SIG-M5 (cell line): ENCODE data around the gene ZMPSTE24.

ENCODE experiments used
- DNase-seq: peaks from one replicate; lab custom pipeline; 2025; lab: John Stamatoyannopoulos, UW

Gene ZMPSTE24

DNA sequence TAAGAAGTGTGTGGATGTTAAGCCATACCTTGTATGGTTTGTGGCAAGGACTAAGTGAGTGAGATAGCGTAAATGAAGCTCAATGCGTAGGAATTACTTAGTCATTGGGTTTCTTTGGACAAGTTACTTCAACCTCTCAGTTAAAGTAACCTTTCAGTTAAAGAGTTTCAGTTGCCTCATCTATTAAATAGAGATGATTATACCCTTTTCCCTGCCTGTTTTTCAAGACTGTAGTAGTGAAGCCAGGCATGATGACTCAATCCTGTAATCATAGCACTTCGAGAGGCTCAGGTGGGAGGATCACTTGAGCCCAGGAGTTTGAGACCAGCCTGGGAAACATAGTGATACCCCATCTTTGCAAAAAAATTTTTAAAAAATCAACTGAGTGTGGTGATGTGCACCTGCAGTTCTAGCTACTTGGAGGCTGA is 6.3 kb downstream of the ZMPSTE24 start:
- no peak for DNase-seq

DNA sequence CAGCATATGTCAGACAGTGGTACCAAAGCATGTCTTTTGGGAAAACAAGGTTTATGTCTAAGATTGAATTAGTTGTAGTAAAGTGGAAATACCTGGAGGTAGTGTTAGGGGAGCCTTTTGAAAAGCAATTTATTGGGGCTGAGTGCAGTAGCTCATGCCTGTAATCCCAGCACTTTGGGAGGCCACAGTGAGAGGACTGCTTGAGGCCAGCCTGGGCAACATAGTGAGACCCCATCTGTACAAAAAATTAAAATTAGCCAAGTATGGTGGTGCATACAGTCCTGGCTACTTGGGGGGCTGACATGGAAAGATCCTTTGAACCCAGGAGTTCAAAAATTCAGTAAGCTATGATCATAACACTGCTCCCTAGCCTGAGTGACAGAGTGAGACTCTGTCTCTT is 7.3 kb downstream of the ZMPSTE24 start:
- DNase-seq = no peak

DNA sequence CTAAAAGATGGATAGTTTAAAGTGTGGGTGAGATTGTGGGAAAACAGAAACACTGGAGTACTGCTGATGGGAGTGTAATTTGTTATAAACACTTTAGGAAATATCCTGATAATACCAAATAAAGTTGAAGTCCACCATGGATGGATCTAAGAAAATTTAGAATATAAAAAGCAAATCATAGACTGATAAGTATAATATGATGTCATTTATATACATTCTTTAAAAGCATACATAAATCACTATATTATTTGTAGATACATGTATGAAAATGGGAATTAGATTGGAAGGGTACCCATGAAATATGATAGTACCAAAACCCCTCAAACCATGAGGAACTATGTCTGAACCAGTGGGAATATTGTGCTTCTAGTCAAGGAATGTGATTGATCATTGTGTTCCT is 7.9 kb downstream of the ZMPSTE24 start:
- no peak for DNase-seq

DNA sequence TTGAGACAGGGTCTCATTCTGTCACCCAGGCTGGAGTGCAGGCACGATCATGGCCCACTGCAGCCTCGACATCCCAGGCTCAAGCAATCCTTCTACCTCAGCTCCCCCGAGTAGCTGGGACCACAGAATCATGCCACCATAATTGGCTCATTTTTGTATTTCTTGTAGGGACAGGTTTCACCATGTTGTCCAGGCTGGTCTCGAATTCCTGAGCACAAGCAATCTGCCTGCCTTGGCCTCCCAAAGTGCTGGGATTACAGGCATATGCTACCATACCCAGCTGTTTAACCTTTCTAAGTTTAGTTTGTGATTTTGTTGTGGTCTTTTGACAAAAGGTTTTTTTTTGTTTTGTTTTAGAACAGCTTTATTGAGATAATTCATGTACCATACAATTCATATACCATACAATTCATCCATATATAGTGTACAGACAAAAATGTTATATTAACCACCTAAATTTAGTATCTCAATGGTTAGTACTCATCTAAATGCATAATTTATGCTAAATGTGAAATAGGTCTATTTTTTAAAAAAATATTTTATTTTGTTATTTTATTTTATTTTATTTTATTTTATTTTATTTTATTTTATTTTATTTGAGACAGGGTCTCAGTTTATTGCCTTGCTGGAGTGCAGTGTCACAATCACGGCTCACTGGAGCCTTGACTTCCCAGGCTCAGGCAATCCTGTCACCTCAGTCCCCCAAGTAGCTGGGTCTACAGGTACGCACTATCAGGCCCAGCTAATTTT is 8.9 kb downstream of the ZMPSTE24 start:
- DNase-seq = no peak

DNA sequence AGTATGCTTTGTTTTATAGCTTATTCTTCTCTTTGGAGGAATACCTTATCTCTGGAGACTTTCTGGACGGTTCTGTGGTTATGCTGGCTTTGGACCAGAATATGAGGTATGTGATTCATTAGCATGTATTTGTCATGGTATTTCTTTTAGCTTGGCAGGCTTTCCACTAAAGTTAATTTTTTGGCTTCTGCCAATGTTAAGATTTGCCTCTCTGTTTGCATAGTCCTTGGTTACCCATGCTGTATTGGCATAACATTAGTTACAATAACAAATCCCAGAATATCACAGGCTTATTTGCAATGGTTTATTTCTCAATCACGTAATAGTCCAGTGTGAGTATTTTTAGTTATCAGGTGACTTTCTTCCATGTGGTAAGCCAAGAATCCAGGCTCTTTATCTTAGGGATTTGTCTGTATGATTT is 9.7 kb downstream of the ZMPSTE24 start:
- DNase-seq = no peak

DNA sequence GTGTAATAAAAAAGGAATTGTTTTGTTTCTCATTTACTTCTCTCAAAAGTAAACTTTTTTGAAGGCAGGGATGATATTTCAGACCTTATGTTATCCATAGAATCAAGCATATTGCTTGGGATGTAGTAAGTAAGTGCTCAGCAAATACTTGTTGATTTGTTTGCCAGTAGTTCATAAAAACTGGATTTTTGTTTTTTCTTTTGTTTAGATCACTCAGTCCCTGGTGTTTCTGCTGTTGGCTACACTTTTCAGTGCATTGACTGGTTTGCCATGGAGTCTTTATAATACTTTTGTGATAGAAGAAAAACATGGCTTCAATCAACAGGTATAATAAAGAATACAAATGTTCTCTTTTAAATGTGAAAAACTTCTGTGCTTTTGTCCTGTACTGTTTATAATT is 10.2 kb downstream of the ZMPSTE24 start:
- no peak for DNase-seq

DNA sequence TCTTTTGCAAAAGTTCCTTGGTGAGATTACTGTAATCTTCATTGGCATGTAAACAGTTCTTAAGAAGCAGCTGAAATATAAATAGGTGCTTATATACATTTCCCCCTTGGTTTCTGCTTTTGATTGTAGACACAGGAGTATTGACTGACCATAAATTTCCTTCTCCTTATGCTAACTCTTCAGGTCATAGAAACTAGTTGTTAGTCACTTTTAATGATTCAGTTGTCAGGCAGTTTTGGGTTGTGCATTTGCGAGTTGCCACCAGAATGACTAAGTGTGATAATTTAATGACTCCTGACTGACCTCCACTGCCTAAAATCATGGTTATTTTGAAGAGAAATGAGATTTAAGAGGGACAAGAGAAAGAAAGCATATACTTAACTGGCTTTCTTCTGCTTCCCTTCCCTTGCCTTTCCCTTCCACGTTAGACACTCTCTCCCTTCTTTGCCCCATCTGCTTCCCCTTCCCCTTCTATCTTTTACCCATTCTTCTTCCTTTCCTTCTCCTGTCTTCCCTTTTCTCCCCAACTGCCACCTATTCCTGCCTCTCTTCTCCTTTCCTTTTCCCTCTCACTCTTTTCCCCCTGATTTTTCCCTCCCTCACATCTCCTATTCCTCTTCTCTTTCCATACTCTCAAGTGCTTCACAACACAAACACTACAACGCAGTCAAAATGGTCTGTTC is 12.3 kb downstream of the ZMPSTE24 start:
- no peak for DNase-seq

DNA sequence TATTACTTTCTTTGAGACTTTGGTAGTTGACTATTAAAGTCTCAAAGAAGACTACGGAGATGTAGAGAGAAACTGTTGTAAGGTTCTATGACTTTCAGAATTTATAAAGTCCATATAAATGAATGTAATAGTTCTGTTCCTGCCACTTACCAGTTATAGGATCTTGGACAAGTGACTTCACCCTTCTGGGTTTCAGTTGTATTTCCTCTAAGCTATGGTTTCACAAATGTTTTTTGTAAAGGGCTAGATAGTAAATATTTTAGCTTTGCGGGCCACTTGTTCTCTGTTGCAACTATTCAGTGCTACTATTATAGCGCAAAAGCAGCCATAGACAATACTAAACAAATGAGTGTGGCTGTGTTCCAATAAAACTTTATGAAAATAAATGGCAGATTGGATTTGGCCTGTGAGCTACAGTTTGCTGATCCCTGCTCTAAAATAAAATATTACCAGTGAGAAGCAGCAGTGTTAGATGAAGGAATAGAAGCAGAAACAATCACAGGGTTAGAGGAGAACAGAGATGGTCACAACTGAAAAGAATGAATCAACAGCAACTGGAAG is 14.7 kb downstream of the ZMPSTE24 start:
- no peak for DNase-seq

DNA sequence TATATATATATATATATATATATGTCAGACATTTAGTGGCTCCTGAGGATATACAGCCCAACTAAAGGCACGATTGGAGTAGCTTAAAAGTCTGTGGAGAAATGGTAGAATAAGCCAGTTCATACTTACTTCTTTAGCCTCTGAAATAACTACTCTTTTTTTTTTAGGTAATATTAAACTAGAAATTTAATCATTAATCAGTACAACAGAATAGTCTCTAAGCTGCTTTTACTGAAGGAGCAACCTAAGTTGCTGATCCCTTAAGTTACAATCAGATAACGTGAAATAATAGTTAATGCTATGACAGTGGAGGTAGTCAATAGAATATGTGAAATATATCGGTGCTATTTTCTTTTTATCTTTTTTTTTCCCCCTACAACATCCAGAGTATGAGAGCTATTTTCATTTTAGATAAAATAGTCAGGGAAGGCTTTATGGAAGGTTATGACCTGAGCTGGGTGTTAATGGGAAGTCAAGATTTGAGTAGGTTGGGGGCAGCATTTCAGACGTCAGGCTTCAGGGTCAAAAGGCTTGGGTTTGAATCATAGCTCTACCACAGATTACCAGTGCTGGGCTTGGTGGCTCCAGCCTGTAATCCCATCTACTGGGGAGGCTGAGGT is 15.6 kb downstream of the ZMPSTE24 start:
- no peak for DNase-seq

DNA sequence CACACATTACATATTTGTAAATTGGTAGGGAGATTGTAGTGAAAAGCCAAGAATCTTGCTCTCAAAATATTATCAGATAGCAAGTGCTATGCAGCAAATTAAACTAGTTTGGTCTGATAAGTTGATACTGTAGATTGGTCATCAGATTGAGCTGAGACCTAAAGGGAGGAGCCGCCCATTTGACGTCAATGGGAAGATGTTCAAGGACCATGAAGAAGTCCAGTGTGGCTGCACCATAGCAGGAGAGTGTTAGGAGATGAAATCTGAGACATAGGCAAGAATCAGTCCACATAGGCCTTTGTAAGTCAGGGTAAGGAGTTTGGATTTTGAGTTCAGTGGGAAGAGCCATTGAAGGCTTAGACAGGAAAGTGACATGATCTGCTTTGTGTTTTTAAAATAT is 16.3 kb downstream of the ZMPSTE24 start:
- no peak for DNase-seq

DNA sequence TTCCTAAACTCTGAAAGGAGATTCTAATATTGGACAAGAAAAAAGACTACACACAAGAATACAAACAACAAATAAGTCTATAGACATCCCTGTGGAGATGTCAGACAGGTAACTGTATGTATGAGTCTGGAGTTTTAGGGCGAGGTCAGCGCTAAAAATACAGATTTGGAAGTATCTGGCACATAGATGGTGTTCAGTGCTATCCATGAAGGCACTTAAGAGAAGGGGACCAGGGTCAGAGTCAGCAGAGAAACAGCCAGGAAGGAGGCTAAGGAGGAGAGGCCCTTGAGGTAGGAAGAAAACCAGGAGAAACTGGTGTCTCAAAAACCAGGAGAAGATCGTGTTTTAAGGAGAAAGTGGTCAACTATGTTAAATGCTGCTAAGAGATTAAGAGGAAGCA is 18.1 kb downstream of the ZMPSTE24 start:
- no peak for DNase-seq

DNA sequence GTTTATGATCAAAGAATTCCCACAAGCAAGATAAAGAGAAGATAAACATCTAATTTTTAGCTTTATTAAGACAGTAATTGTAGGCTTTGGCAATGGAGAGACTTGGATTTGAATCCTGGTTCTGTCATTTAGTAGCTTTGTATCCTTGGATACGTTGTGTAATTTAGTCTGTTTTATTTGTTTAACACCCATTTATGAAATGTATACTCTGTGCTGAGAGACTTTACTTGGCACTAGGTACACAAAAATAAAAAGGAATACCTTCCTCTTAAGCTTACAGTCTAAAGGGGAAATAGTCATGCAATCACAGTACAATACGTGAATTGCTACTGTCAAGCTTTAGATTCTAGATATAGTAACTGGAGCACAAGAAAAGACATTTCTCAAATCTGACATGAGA is 23.8 kb downstream of the ZMPSTE24 start:
- DNase-seq = no peak

DNA sequence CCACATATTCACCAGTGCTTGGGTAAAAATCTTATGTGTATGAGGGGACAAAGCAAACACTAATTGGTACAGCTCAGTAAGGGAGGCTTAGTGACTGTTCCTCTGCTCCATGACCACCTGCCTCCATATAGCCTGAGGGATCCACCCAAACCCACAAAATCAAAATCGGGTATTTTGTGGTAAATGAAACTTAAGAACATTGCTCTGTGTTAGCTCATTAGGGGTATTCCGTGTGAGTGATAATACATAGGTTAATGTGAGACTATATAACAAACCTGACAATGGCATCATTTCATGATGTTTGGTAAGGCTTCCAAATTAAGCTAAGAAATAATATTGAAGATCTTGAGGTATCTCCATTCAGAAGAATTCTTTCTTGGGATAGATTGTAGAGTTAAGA is 33.3 kb downstream of the ZMPSTE24 start:
- no peak for DNase-seq

DNA sequence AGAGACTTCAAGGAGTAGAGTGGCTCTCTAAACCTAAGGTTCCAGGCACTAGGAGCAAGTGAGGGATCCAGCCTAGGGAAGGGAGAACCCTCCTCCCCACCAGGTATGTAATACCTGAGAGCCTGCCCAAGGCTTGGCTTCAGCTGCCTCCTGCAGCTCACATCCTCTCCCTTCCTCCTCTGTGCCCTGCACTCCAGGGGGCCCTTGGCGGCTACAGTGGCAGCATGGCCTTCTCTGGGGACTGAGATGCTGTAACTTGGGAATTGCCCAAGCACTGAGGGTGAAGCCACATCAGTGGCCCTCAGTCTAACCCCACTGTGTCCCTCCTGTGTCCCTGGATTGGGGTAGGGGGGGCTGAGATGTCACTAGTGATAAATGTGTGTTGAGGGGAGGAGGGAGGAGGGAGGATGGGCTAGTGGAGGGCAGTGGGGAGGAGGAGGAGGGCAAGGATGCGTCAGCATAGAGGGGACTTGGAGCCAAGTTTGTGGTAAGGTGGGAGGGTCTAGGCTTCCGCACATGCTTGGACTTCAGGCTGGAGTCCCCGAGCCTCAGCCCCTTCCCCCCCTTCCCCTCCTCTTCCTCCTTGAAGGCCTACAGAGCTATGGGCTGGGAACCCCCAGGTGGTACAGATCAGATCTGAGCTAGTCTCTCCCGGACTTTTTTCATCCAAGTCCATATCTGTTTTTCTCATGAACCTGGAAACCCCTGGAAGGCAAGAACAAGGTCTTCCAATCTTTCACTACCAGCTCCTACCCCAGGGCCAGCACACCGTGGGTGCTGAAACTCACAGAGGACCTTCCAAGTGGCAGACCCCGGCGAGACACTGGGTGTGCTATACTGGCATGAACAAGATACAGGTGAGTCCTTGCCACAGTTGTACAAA is 41.6 kb downstream of the ZMPSTE24 start:
- no peak for DNase-seq

DNA sequence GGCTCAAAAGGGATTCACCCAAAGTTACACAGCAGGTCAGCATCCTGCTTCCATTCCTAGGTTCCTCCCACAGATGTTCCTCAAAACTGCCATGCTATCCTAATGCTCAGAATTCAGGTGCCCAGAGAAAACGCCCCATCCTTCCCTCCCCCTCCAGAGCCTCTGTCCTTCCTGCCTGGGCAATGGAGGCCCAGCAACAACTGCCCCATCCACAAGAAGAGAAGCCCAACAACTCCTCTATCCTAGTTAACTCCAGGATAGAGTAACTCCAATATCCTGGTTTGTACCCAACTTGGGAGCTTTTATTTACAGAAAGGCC is 42.2 kb downstream of the ZMPSTE24 start:
- DNase-seq = no peak

DNA sequence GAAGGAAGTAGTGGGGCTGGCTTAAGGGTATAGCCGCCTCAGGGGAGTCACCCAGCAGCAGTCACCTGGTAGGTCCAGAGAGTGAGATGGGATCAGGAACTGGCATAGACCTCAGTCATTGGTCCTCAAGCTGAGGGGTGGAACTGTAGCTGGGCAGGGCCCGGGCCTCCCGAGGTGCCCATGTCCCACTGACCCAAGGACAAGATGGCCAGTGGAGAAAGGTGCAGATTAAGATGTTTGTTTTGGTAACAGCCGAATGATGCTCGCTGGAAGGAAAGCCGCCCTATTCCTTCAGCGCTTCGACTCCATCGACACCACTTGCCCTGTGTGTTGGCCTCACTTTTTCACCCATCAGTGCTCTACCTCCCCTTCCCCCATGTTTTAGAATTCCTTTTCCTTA is 42.6 kb downstream of the ZMPSTE24 start:
- DNase-seq = no peak

DNA sequence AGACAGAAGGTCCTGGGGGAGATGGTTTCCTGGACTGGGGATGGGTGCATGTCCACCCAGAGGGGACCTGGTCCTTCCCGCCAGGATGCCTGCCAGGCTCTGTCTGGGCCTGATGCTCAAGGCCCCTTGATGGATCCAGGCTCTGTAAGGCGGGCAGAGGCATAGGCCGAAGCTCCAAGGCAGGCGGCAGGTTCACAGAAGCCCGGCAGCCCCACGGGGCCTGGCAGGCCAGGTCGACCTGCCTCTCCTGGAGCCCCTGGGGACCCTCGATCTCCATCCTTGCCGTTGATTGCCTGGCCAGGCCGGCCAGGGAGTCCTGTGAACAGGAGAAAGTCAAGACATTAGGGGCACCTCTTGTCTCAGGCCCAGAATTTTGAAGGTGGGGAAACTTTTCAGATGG is 43.0 kb downstream of the ZMPSTE24 start:
- DNase-seq = no peak

DNA sequence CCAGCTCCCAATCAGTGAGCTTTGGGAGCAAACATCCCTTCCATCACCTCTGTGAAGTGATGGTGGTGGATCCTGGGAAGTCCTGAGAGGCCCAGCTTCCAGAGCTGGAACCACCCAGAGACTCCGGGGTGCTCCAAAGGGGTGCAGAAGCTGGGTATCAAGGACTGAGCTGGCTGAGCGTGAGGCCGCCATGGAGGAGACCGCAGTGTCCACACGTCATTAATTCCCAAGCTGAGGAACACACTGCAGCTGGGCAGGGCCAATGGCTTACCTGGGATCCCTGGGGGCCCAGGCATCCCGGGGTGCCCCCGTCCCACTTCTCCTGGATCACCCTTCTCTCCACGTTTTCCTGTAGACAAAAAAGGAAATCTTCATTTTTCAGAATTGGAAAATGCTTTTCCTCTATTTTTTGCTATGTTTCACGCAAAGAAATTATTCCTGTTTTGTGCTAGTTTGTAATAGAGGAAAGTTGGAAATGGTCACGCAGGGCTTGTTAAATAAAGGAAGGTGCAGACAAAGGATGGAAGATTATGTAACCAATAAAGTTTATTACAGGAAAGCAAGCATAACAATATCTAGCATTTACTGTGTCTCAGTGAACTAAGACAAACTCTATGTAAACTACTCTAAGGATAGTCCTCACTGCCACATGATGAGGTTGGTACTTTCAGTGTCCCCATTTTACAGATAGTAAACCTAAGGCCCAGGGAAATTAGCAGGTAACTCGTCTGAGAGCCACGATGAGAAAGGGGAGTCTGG is 43.7 kb downstream of the ZMPSTE24 start:
- no peak for DNase-seq

DNA sequence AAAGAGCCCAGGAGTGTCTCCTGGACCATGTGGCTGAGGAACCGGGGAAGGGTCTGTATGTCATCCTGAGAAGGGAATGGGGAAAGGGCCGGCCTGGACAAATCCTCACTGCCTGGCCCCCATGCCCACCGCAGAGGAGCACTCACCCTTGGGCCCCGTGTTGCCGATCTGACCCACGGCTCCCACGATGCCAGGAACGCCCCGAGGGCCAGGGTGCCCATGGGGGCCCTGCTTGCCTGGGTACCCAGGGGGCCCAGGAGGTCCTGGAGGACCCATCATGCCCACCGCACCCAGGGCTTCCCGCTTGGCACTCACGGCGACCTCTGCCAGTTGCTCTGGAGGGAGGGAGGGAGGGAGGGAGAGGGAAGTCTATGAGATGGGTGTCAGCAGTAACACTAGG is 44.4 kb downstream of the ZMPSTE24 start:
- DNase-seq = no peak

DNA sequence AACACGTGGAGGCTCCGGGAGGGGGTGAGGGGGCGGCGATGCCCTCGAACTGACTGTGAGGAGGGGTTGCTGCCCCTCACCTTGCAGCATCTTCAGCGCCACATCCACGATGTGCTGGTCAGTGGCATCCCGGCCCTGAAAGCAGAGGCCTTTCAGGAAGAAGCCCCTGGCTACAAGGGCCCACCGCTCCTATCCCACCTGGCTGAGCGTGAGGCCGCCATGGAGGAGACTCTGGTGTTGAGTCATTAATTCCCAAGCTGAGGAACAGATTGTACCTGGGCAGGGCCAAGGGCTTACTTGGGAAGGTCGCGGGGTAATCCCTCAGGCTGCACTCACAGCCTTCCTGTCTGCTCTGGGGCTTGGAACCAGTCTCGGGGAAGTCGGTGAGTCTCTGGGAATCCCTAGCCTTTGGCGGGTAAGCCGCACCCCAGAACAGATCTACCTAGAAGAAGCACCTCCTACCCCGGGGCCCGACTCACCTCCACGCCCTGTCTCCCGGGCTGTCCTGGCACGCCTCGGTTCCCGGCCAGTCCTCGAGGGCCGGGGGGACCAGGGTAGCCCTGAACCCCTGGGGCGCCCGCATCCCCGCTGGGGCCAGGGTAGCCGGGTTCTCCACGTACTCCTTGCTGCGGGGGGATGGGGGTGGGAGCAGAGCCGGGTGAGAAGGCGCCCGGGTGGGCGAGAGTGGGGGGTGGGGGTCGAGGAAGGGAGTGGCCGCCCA is 45.2 kb downstream of the ZMPSTE24 start:
- no peak for DNase-seq

DNA sequence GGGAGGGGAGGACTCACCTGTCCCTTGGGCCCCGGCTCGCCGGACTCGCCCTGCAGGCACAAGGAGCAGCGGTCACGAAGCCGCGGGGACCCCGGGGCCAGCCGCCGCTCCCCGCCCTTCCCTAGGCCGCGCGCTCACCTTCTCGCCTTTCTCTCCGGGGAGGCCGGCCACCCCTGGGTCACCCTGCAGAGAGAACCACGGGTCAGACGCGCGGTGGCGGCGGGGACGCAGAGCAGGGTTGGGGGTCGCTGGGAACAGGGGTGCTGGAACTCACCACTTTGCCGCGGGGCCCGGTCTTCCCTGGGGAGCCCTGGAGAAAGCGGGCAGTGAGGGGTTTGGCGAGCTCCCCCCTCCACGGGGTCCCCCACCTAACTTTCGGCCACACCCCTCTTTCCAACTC is 45.8 kb downstream of the ZMPSTE24 start:
- DNase-seq = no peak
